ENCODE results near the gene RNF150.

DNA sequence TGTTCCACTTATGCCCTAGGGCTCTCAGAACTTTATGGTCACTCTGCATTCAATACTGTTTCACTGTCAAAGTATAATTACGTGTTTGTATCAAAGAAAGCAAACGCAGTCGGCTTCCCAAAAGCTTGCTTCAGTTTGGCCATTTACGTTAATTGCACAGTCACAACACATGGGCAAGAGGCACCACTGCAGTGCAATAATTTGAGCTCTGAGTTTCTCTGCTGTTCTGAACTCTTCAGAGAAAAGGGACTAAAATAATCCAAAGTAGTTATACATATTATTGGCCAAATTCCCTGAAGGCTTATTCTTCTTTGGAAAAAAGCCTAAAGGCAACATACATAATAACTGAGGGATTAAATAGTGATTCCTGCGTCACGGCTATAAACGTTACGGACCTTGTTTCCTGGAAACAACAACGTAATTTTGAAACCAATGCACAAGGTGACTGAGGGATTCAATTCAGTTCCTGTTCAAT is 51.3 kb downstream of the RNF150 start:
- TF ChIP-seq, protein P1, sequence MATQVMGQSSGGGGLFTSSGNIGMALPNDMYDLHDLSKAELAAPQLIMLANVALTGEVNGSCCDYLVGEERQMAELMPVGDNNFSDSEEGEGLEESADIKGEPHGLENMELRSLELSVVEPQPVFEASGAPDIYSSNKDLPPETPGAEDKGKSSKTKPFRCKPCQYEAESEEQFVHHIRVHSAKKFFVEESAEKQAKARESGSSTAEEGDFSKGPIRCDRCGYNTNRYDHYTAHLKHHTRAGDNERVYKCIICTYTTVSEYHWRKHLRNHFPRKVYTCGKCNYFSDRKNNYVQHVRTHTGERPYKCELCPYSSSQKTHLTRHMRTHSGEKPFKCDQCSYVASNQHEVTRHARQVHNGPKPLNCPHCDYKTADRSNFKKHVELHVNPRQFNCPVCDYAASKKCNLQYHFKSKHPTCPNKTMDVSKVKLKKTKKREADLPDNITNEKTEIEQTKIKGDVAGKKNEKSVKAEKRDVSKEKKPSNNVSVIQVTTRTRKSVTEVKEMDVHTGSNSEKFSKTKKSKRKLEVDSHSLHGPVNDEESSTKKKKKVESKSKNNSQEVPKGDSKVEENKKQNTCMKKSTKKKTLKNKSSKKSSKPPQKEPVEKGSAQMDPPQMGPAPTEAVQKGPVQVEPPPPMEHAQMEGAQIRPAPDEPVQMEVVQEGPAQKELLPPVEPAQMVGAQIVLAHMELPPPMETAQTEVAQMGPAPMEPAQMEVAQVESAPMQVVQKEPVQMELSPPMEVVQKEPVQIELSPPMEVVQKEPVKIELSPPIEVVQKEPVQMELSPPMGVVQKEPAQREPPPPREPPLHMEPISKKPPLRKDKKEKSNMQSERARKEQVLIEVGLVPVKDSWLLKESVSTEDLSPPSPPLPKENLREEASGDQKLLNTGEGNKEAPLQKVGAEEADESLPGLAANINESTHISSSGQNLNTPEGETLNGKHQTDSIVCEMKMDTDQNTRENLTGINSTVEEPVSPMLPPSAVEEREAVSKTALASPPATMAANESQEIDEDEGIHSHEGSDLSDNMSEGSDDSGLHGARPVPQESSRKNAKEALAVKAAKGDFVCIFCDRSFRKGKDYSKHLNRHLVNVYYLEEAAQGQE (IDR thresholded peaks at IDR 0.05; ENCODE audit: insufficient read depth in 1 of 2, low read depth in 2 of 2, low read length in 2 of 2) = no peak
- TF ChIP-seq POLR2AphosphoS5 (IDR thresholded peaks at IDR 0.05; ENCODE audit: low read depth, low read length) (no peak), FOXP2 (optimal IDR thresholded peaks at IDR 0.05; ENCODE audit: borderline replicate concordance, extremely low read depth, extremely low read length, insufficient read depth) (no peak)
